SK-N-MC (cell line): Measurements from ENCODE around the gene PCDH11Y.
"Not testable (repeated sequence)": the region's sequence is repeated elsewhere in the genome, so short reads cannot be mapped to it uniquely, and the experiment has no call there.

Source experiments
- EZH2 ChIP-seq: fragments of 200-600 bp; sonication (generic); IDR thresholded peaks from one replicate; pipeline ENCODE4 v1.6.1; 2017; ENCODE audit warnings: antibody characterized with exemption
- POLR2AphosphoS5 ChIP-seq: IDR thresholded peaks from 2 replicates; pipeline ENCODE4 v1.6.1; 2012; ENCODE audit warnings: mild to moderate bottlenecking, low read depth, low read length, borderline replicate concordance

DNA sequence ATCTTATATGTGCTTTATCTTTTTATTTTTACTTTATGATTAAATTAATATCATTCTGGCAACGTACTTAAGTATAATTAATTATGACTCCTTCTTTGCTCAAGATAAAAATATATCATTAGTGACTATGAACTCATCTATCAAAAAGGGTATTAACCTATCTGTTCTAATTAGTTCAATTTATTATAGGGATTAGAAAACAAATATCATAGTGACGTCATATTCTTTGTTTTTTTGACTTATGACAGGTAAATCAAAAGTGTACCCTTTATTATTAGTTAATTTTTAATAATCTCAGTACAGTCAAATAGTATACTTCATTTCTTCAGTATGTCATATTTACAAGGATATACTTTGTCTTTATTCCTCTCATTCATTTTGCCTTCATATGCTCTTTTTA is 638.5 kb downstream of the PCDH11Y start:
- TF ChIP-seq EZH2, POLR2AphosphoS5: not testable (repeated sequence)
